ENCODE measurements around the gene MXI1.
"Not testable (repeated sequence)": the region's sequence is repeated elsewhere in the genome, so short reads cannot be mapped to it uniquely, and the experiment has no call there.

Gene MXI1

GRCh38 chr10:110179220-110179619 lies 28.2 kb upstream of the MXI1 start:
- no peak overlapping the region for H3K4me3 ChIP-seq (ENCODE audit: control insufficient read depth, low read depth, low read length)
- no peak for TF ChIP-seq CTCF (conservative IDR thresholded peaks at IDR 0.05; ENCODE audit: control insufficient read depth, insufficient read depth, low read depth, low read length)
- no peak for DNase-seq (ENCODE audit: low read depth)

- H3K4me3 ChIP-seq (ENCODE audit: control insufficient read depth, low read depth, low read length) = no peak overlapping the region
- no peak for TF ChIP-seq CTCF (conservative IDR thresholded peaks at IDR 0.05; ENCODE audit: control insufficient read depth, insufficient read depth, low read depth, low read length)
- no peak for DNase-seq (ENCODE audit: low read depth)
Observed at GRCh38 chr10:110181451-110181850, 26.0 kb upstream of the MXI1 start.

- TF ChIP-seq CTCF (conservative IDR thresholded peaks at IDR 0.05; ENCODE audit: control insufficient read depth, insufficient read depth, low read depth, low read length) = no peak
- no peak overlapping the region for H3K4me3 ChIP-seq (ENCODE audit: control insufficient read depth, low read depth, low read length)
- DNase-seq (ENCODE audit: low read depth) = no peak
Observed at GRCh38 chr10:110181911-110182310, 25.5 kb upstream of the MXI1 start.

GRCh38 chr10:110184398-110184797 lies 23.0 kb upstream of the MXI1 start:
- H3K4me3 ChIP-seq (ENCODE audit: control insufficient read depth, low read depth, low read length) = no peak overlapping the region
- DNase-seq (ENCODE audit: low read depth) = no peak
- no peak for TF ChIP-seq CTCF (conservative IDR thresholded peaks at IDR 0.05; ENCODE audit: control insufficient read depth, insufficient read depth, low read depth, low read length)

- not testable (repeated sequence) for DNase-seq (ENCODE audit: low read depth); H3K4me3 ChIP-seq (ENCODE audit: control insufficient read depth, low read depth, low read length)
Observed at GRCh38 chr10:110185646-110186182, 21.7 kb upstream of the MXI1 start.

GRCh38 chr10:110190170-110190569 lies 17.2 kb upstream of the MXI1 start:
- no peak for DNase-seq (ENCODE audit: low read depth)
- no peak for TF ChIP-seq CTCF (conservative IDR thresholded peaks at IDR 0.05; ENCODE audit: control insufficient read depth, insufficient read depth, low read depth, low read length)
- no peak overlapping the region for H3K4me3 ChIP-seq (ENCODE audit: control insufficient read depth, low read depth, low read length)

- no peak overlapping the region for H3K4me3 ChIP-seq (ENCODE audit: control insufficient read depth, low read depth, low read length)
- DNase-seq (ENCODE audit: low read depth) = peak; percentile 38
- peak; percentile 4 for TF ChIP-seq CTCF (conservative IDR thresholded peaks at IDR 0.05; ENCODE audit: control insufficient read depth, insufficient read depth, low read depth, low read length)
Observed at GRCh38 chr10:110192552-110192951, 14.9 kb upstream of the MXI1 start.
